NCI-H345 (cell line): Measurements from ENCODE around the gene TMEM59L.
A peak's percentile ranks its signal among the peaks of the same experiment; 100 is the strongest.
"Not testable (repeated sequence)": the region's sequence is repeated elsewhere in the genome, so short reads cannot be mapped to it uniquely, and the experiment has no call there.

Experiments used
- DNase-seq: peaks from one replicate; lab custom pipeline; 2025; lab: John Stamatoyannopoulos, UW

TMEM59L gene

DNA sequence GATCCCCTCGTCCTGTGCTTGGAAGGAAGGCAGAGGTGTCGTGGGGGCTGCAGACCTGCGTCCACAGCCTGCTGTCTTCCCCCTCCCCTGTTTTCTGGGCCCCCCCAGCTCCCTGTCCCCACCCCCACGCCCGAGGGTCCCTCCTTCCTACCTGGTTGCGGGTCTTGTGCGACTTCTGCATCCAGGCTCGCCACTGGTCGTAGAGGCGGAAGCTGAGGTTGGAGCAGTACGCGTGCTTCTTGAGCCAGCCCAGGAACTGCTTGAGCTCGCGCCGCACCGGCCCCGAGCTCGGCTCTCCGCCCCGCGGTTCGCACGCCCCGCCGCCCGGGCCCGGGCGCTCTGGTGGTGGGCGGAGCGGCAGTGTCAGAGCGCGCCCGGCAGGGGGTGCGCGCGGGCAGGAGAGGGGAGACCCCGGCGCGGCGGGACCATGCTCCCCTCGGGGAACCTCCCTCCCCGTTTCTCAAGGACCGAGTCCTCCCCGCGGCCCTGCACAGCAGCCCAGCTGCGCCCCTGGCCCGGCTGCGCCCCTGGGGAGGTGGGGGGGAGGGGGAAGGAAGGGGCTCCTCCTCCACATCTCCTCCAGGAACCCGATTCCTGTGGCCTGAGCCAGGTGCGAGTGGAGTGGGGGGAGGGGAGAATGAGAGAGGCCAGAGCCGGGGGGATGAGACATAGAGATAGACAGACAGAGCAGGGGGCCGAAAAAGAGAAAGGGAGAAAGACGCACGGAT, 18.4 kb upstream of the TMEM59L start:
- peak; percentile 46 for DNase-seq

DNA sequence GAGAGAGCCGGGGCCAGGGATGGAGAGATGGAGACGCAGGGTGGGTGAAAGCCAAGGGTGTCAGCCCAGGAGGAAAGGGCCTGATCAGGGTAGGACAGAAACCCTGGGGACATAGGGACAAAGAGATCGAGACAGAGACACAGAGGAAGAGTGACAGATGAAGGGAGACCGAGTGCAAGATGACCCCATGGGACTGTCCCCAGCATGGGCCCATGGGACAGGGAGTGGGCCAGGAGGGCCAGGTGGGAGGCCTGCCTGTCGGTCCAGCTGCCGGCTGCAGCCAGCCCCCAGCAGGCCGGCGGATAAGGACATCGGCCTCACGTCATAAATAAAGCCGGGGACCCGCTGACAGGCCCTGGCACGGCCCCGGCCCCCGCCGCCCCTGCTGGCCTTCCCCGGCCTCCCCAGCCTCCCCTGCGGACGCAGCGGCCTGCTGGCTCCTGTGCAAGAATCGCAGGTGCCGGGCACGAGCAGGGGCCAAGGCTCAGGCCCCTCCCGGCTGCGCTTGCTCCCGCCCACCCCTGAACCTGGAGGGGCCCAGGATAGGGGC, 17.8 kb upstream of the TMEM59L start:
- DNase-seq, result no peak

DNA sequence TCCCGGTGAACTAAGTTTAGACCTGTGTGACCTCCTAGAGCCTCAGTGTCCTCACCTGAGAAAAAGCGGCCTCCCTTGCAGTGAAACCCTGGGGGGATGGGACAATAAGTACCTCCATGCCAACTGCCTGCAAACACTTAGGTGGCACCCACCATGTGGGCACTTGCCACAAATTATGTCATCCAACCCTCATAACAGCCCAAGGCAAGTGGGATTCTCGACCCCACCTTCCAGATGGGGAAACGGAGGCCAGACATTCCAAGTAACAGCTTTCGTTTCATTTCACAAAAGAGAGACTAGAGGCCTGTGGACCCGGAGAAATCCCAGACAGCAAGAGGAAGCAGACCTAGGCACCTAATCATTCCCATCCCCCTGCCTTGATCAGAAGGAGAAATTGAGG, 17.2 kb upstream of the TMEM59L start:
- no peak for DNase-seq

DNA sequence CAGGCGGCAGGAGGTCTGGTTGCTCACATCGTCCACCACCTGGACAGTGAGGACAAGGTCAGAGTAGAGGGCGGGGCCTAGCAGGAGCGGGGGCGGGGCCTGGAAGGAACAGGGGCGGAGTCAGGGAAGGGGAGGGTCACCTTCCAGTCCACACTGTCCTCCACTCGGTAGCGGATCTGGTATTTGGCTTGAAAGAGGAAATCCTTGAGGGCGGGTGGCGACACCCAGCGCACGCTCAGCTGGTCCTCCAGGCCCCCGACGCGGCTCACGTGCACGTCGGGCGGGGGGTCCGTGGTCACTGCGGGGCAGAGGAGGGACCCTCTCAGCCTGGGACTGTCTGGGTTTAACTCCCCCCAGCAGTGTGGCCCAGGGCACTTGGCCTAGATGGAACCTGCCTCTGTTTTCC, 15.9 kb upstream of the TMEM59L start:
- DNase-seq, result no peak

DNA sequence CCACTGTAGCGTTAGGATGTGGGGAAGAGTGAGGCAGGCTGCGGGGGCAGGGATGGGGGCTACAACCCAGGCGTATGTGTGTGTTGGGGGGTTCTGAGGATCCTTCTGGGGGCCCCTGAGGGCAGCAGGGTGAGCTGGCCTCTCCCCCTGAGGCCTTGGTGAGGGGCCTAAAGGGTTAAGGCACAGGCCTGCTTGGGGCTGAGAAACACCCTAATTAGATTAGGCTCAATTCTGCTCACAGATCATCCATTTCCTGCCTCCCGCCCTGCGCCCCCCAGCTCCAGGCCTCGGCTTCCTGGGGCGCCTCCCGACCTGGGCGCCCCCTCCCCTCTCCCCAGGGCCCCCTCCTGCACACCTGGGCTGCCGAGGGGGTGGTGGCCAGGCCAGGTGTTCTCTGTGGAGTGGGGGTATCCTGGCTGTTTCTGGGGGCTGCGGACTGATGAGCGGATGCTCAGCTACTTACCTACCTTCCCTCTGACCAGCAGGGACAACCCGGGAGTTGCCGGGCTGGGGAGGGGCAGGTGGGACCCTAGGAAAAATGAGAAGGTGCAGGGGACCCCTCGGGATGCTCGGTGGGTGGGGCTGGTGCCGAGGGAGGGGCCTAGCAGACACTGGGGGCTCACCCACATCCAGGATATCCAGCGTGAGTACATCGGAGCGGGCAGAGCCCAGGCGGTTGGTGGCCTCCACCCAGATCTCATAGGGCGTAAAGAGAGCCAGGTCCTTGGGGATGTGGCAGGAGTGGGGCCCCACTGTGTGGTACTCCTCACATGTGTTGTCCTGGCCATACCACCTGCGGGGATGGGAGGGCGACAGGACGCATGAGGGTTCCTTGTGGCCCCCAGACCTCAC, 14.6 kb upstream of the TMEM59L start:
- DNase-seq, result no peak

DNA sequence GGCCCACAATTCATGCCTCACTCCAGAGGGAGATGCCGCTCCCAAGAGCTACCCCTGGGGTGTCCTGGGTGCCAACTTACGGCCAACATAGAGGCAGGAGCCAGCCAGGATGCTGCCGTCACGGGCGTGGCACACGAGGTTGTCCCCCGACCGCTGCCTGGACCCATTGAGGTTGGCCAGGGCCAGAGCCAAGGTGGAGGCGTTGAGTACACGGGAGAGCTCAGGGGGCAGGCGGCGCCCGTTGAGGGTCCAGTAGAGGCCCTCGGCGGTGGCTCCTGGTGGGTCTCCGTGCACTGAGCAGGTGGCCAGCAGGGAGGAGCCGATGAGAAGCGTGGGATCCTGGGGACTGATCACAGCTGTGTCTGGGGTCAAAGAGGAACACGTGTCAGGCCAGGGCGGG, 13.2 kb upstream of the TMEM59L start:
- no peak for DNase-seq

DNA sequence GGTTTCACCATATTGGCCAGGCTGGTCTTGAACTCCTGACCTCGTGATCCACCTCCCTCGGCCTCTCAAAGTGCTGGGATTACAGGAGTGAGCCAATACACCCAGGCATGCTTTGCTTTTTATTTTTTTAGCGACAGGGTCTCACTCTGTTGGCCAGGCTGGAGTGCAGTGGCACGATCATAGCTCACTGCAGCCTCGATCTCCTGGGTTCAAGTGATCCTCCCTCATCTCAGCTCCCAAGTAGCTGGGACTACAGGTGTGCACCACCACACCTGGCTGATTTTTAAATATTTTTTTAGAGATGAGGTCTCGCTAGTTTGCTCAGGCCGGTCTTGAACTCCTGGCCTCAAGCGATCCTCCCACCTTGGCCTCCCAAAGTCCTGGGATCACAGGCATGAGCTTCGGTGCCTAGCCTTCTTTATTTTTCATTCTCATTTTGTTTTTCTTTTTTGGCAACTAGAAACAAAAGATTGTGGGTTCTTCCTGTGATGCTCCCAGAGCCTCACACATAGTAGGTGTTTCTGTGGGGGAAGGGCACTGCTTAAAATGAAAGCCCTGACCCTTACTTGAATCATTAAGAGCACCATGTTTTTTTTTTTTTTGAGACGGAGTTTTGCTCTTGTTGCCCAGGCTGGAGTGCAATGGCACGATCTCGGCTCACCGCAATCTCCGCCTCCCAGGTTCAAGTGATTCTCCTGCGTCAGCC, 11.8 kb upstream of the TMEM59L start:
- not testable (repeated sequence) for DNase-seq

DNA sequence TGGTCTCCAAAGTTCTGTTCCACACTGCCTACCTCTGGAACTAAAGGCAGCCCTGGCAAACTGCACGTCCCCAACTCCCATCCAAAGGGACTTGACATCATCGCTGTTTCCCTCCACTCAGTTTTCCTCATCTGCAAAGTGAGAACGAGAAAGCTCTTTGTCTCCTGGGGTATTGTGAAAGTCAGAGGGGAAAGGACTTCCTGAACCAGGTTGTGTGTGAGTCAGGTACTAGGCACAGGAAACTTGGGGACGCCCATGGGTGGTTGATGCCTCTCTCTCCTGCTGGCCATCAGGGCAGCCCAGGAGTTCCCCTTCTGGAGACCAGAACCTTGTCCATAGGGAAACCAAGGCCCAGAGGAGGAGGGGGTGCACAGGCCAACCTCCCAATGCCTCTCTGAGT, 10.8 kb upstream of the TMEM59L start:
- no peak for DNase-seq

DNA sequence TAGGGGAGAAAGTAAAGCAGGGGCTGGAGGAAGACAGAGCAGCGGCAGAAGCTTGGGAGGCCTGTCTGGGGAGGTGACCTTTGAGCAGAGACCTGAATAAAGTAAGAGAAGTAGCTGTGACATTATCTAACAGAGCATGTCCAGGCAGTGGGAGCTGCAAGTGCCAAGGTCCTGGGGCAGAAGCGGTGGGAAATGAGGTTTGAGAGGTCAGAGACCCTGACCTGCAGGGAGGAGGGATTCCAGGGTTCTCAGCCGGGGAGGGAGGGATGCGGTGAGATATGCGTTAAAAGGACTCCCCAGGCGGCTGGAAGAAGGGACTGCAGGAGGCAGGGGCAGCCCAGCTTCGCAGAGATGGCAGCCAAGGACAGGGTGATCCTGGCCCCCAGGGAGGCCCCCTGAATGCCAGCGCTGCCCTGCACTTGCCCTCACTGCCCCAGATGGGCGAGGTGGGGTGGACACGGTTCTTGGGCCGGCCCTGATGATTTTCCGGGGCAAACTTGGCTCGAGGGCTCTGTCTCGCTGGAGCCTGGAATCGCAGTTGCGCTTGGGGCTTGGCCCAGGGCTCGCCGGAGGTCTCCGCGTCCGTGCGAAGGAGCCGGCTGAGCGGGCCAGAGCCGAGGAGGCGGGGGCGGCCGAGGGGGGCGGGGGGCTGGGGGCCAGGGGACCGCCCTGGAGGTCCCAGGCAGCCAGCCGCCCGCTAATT, 9.3 kb upstream of the TMEM59L start:
- DNase-seq, result no peak

DNA sequence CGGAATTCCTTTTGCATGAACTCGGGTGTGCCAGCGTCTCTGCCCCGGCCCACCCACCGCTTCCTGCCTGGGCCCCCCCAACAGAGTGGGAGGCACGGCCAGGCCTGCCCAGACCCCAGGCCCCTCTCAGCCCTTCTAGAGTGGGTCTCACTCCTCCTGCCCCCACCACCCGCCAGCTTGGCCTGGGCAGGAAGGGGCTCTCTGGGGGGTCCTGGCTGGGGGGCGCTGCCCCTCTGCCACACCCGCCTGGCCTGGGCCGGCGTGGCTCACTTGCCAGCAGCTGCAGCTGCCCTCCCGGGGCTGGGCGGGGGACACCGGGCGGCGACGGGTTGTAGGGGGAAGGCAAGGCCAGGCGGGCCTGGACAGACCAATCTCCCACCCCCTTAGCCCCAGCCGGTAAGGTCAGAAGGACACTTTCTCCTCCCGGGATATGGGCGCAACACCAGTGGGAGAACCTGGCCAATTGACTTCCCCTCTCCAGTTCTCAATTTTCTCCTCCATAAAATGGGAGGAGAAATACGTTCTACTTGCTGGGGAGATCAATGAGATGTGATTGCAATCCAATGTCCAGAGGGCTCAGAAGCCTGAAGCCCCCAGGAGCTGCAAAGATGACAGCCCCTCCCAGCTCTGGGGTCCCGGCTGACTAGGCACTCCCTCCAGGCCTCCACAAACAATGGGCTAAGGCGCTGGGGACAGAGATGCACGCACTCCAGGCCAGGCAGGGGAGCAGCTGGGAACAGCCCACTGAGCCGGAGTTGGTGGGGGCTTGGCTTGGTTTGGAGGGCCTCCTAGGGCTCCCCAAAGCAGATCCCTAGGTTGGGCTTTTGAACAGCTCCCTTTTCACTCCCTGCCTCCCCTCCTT, 8.5 kb upstream of the TMEM59L start:
- no peak for DNase-seq

DNA sequence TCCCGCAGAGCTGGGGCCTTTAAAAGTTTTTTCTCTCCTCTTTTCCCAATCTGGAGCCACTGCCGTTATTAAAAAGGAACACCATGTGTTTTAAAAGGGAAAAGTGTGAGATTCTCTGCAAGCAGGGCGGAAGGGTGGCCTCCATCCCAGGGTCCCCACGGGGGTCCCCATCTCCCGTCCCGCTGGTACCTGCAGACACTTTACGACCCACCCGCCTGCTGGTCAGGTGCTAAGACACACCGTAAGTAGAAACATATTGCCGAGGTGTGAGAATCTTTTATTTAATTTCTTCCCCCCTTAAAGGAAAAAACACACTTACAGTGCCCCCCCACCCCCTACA, 7.9 kb upstream of the TMEM59L start:
- DNase-seq, result no peak

DNA sequence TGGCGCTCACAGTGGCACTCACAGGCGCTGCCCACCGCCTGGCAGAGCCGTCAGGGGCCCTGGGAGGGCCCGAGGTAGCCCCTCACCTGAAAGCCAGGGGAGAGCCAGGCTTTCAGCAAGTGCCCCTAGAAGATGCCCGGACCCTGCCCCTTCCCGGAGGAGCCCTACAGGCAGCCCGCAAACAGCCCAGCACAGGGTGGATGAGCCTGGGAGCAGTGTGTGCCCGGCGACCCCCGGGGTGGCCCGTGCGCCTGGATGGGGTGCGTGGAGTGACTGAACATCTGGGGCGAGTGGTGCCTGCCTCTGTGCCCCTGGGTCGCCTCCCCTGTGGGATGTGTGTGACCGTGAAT, 7.5 kb upstream of the TMEM59L start:
- DNase-seq, result no peak

DNA sequence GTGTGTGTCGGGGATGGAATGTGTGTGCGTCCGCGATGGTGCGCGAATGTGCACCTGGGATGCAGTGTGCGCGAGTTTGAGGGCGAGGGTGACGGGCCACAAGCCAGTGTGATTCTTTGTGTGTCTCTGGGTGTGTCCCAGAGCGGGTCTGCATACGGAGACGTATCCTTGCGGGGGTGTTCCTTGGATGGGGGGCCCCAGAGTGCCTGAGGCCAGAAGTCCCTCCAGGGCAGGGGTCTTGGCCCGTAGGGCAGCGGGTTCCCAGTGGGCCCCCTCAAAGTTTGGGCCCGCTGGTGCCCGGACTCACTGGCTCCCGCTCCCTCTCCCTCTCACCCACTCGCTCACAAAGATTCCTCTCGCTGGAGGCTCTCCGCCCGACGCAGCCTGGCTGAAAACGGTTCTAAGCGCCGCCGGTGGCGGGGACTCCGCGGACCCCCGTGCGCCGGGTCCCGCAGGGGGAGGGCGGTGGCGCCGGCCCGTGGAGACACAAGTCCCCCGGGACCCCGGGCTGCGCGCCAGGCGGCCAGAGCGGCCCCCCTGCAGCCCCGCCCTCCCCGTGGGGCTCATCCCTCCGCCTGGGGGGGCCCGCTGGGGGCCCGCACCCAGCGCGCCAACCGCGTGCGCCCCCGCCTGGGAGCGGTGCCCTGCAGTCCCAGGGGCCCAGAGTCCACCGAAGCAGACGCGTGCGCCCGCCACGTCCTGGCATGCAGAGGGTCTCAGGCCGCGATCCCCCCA, 7.0 kb upstream of the TMEM59L start:
- DNase-seq, result no peak

DNA sequence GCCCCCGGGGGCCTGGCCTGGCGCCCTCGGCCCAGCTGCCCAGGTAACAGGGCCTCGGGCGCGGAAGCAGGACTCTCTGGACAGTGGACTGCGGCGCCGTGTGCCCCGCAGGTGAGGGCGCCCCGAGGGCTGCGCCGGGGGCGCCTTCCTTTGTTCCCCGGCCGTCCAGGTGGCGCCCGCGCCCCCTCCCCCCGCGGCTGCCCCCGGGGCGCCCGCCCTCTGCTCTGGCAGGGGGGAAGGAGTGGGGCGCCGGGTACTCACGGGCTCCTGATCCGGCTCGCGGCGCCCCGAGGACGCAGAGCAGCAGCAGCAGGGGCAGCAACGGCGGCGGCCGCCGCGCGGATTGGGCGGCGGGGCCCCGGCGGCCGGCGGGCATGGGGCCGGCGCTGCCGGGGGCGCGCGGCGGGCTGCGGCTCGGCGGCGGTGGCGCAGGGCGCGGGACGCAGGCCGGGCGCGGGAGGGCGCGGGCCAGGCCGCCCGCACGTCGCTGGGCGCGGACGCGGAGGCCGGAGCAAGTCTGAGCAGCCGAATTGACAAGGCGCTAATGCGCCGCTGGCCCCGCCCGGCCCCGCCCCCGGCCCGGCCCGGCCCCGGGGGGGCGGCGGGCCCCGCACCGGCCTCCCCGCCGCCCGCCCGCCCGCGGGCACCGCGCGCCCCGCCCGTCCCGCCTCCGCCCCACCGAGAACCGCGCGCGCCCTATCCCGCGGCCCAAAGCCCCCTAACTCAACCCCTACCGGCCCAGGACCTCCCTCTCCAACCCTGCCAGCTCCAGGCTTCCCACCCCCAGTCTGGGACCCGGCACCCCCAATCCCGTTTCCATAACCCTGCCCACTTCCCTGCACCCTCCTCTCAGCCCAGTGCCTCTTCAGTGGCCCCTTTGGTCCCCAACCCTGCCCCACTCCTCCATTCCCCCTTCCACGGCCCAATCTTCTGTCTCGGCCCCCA, 6.1 kb upstream of the TMEM59L start, which contains the start of gene CRLF1:
CRLF1 (minus strand) TSS at position 519 of the 945 bp plus-strand sequence; CDS start at position 376, 143 bp downstream.
- DNase-seq, result no peak

DNA sequence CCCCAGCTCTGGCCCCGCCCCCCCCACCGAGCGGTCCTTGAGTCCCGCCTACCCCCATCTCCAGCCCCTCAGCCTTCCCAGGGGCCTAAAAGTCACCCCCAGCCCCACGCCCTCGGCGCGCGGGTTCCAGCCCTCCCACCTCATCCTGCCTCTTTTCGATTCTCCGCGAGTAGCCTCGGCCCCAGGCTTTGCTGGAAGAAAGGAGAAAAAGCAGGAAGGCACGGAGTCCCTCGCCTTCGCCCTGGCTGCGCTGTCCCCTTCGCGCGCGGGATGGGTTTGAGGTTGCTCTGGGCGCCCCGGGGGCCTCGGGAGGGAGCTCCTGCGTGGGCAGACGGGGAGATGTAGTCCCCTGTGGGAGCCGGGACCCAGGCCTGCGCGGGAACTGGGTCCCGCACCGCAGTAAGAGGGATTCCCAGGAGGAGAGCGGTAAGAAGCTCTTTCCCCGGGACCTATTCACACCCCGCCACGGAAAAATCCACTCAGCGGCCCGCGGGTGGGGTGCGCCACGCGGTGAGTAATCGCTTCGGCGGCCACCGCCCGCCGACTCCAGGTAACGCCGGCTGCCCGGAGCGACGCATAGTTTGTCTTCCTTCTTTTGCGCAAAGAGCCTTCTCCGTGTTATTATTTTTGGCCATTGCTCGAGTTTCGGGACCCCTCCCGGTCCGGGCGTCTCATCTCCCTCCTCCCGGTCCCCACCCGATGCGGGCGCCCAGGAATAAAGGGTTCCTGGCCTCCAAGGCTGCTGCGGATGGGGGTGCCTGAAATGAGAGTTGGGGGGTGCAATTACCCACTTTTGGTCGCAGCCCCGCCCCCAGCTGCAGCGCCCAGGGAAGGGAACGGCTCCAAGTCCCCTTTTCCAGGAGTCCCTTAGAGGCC, 5.2 kb upstream of the TMEM59L start:
- DNase-seq, result no peak

DNA sequence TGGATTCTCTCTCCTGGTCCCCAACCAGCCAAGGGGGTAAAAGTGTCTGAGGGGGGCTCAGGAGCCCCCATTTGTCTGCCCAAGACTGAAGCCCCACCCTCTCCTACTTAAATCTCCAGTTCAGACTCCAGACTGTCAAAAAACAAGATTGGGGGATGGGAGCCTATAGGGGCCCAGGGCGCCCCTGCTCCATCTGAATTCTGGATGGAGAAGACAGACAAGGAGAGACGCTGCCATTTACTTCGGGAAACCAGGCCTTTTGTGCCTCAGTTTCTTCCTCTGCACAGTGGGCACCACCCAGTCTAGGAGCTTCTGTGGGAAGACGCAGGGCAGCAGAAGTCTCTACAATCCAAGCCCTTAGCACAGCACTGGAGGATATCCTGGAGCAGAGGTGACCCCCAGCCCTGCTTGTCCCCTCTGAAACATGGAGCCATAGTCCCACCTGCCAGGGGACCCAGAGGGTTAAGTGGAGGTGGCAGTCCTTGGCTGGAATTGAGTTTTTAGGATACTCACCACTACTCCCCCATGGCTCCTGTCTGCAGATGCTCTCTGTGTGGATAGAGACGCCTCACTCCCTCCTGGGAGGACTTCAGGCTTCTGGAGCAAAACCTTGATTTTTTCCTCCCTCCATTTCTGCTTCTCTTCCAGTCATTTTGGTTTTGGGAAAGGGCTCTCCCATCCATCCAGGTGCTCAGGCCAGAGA, 4.4 kb upstream of the TMEM59L start:
- no peak for DNase-seq
